Left colon (tissue), 2 donors: ENCODE data around the gene GNAL. TPM values are rescaled to one million over a fixed set of nuclear protein-coding genes. Genes with fewer than 3 reads are reported as not detected.
"Not testable (repeated sequence)": the region's sequence is repeated elsewhere in the genome, so short reads cannot be mapped to it uniquely, and the experiment has no call there.

ENCODE experiments used
- ATAC-seq: fragments of 200-7000 bp; cut with Tn5 transposase; one replicate; pipeline ENCODE4 v1.9.1; 2020; ENCODE audit warnings: mild to moderate bottlenecking, moderate library complexity
- DNase-seq, 2 donors: peaks; one replicate each; pipeline ENCODE4 v3.0.0-alpha.2; 2020
- intact Hi-C, 2 donors: fragments of 100-400 bp; cut with DNase I in 1 of 2; cut with micrococcal nuclease in 1 of 2; formaldehyde crosslinking; loops; one replicate each; pipeline versions ENCODE4 v1.11.2 to v1.14.0; 2022; cut with DNase I, micrococcal nuclease
- microRNA-seq, 2 donors: library from miRNA; unstranded; fragments of <30 nt; microRNA quantifications; one replicate each; pipeline versions ENCODE4 v1.1.0 to v1.2.0, GENCODE V29; 2020
- total RNA-seq, 2 donors: library from RNA; stranded (reverse); fragmentation: NEBNext Ultra II Directional; extraction: Animal tissue kit (Norgen Biotek cat#: 25700); gene quantifications; one replicate each; pipeline ENCODE4 v1.2.1, GENCODE V29; 2021
- donor health status: DM: no; HTN: no; CAD: no.
- donor health status: DM: yes; HTN: yes; CAD: no.

GNAL gene
- total RNA-seq, 2 donors from 2014 or later, result 1.5 to 4.4 TPM

DNA sequence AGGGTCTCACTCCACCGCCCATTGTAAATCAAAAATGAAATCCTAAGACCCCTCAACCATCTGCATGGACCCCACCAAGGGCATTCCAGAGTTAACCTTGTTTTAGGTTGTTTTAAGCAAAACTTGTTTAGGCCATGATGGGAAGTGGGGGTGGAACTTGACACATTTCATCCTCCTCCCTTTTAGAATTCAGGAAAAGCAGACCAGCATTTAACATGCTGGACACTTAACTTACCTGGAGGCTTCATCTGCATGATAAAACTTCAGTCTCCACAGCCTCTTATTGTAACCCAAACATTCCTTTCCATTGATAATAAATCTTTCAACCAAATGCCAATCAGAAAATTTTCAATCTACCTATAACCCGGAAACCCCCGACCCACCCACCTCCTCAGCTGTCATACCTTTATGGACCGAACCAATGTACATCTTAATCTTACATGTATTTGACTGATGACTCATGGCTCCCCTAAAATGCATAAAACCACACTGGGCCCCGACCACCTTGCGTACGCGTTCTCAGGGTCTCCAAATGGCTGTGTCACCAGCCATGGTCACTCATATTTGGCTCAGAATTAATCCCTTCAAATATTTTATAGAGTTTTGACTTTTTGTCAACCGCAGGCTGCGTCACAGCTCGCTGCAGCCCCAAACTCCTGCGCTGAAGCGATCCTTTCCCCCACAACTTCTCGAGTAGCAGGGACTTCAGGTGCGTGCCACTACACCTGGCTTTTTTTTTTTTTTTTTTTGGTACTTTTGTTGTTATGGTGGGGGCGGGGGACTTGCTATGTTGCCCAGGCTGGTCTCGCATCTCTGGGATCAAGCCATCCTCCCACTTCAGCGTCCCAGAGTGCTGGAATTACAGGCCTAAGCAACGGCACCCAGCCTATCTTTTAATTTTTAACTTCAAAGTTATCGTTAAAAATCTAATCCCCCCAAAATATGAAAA, 218.1 kb downstream of the GNAL start:
- intact Hi-C loops, result loop anchor here in 1 of 2 donors (5.0 kb wide), 1 partner anchor 50 kb away; no protein-coding TSS in a partner anchor
- no peak for DNase-seq
- ATAC-seq, result no peak

DNA sequence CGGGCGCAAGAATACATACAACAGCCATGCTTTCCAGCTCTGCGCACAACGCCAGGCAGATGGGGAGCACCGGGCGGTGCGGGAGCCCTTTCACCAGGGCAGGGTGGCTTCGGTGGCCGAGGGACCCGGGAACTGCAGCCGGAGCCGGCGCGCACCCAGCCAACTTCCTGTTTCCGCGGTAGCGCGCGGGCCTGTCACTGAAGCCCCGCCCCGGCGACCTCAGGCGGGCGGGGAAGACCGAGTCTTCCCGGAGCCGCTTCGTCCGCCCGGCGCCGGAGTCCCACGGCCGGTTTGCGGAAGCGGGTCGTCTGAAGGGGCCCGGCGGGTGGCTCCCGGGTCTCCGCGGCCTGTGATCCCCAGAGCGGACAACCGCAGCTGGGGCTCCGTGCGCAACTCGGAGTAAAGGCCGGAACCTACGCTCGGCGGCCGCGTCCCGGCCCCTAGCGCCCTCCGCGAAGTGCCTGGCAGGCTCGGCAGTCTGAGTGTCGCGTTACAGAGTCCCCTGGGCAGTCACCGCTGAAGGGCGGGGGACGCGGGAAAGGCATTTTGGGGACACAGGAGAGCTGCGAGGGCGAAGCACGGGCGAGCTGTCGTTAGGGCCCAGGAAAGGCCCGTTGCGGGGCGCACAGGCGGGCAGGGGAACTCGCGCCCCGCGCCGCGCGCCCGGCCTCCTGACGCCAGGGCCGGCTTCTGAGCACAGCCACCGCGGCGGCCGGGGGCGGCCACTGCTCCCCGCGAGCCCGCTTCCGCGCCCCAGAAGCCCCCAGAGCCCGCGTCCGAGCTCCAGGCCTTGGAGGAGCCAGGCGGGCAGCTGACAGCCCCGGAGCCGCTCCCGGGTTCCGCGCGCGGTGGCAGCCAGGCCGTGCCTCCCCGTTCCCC, 219.4 kb downstream of the GNAL start, which contains the start of gene MPPE1:
Gene MPPE1 (minus strand): TSS at position 136 of the 879 bp plus-strand sequence. CDS start 11,053 bp downstream, outside the sequence.
- intact Hi-C loops, result loop anchor here in 1 of 2 donors (5.0 kb wide), 1 partner anchor 51 kb away; no protein-coding TSS in a partner anchor
- peak; percentile 89 to 94 for DNase-seq
- peak; percentile 92 for ATAC-seq

DNA sequence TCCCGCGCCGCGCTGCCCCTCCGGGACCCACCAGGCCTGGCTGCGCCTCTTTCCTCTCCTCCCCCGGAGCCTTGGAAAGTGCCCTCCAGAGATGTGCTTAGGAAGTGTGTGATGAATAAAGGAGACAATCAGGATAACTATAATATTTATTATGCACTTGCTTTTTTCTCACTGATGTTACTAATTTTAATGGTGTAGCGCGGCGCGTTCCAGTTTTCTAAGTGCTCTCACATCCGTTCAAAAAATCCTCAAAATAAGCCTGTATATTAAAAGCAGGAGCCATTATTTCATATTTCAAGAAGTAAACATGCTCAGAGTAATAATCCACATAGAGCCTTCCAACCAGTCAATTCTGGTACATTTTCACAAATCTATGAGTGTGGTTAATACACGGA, 220.0 kb downstream of the GNAL start:
- no peak for ATAC-seq
- intact Hi-C loops, result loop anchor here in 1 of 2 donors (5.0 kb wide), 1 partner anchor 52 kb away; no protein-coding TSS in a partner anchor
- DNase-seq, result peak in 1 of 2 donors; percentile 65

DNA sequence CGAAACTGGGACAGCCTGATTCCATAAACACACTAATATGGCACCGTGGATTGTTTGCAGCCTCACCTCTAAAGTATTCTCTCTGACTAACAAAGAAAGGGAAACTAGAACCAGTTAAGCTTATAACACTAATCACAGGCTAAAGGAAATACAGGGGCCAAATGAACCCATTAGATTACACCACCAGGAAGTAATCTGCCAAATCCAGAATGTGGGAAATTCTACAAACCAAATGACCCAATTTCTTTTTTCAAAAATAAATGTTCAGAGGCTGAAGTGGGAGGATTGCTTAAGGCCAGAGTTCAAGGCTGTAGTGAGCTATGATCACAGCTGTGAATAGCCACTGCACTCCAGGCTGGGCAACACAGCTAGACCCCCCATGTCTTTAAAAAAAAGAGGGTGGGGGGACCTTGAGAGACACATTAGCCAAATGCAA, 220.5 kb downstream of the GNAL start:
- ATAC-seq, result peak; percentile 48
- intact Hi-C loops, result loop anchor here in 1 of 2 donors (5.0 kb wide), 1 partner anchor 52 kb away; no protein-coding TSS in a partner anchor
- DNase-seq, result no peak

DNA sequence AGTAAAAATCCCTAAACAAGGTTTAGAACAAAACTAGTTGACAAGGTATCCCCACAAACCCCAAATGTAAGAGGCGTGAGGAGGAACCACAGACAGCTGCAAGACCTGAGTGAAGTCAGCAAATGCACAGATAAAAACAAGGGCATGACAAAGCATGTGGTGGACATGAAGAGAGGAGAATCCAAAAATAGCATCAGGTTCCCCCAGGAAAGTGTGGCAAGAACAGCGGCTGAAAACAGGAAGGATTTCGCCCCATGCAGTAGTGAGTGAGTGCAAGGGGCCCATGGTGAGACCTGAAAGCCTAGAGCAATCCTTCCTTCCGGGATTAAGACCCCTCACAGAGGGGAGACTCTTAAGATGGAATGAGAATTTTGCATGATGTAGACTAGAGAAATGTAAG, 227.8 kb downstream of the GNAL start:
- DNase-seq, ATAC-seq, intact Hi-C loops: not testable (repeated sequence)

DNA sequence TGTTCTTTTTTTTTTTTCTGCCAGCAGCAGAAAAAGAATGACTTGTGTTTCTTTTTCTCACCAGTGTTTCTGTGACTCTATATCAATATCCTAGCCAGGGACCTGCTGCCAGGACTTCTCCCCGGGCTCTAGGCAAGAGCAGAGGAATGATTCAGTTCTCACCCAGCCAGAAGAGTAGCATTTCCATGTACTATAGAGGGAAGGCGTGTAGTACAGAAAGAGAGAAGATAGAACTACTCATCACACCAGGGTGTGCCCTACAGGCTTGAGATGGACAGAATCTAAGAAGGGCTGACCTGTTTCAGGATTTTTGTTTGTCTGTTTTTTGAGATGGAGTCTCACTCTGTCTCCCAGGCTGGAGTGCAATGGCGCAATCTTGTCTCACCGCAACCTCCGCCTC, 230.5 kb downstream of the GNAL start:
- intact Hi-C loops, DNase-seq, ATAC-seq: not testable (repeated sequence)

DNA sequence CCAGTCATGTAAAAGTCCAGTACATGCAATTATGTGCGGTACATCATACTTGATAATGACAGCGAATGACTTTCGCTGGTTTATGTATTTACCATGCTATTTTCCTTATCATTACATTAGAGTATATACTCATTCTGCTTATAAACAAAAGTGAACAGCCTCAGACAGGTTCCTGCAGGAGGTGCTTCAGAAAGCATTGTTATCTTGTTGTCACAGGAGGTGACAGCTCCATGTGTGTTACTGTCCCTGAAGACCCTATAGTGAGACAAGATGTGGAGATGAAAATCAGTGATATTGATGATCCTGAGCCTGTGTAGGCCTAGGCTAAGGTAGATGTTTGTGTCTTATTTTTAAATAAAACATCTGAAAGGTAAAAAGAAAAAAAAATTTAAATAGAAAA, 234.4 kb downstream of the GNAL start:
- no peak for DNase-seq
- intact Hi-C loops, result no loop called here
- no peak for ATAC-seq

DNA sequence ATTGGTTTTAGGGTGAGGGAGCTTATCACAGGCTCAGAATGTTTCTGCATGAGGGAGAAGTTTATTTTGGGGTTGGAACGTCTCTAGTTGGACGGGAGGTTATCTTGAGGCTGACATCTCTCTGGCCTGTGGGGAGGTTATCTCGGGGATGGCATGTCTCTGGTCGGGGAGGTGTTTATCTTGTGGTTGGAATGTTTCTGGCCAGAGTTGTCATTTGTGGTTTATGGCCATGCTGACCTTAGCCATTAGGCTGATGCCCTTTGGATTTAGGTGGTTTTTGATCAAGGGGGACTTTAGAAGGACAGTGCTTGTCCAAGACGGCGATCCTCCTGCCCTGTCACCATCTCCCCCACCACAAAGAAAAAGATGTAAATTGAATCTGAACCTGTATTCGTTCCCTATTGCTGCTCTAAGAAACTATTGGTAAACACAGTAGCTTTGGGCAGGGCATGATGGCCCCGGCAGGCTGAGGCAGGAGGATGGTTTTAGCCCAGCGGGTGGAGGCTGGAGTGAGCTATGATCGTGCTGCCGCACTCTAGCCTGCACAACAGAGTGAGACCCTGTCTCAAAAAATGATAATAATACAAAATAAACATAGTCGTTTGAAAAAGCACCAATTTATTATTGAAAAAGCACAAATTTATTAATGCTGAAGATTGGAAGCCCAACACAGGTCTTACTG, 236.9 kb downstream of the GNAL start:
- intact Hi-C loops, result no loop called here
- ATAC-seq, result no peak
- DNase-seq, result no peak

DNA sequence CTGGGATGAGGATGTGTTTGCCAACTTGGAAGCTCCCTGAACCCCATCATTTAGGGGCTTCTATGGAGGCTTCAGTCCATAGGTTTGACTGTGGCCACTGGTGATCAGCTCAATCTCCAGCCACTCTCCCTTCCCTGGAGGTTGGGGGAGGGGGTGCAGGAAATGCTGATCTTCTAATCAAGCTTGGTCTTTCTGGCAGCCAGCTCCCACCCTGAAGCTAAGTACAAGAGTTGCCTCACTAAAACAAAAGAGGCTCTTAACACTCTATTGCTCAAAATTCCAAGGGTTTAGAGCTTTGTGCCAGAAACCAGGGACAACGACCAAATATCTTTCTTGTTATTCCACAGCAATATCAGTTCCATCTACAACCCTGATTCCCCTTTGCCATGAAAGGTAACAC, 238.4 kb downstream of the GNAL start:
- ATAC-seq (no peak), DNase-seq (no peak)
- intact Hi-C loops, result no loop called here

DNA sequence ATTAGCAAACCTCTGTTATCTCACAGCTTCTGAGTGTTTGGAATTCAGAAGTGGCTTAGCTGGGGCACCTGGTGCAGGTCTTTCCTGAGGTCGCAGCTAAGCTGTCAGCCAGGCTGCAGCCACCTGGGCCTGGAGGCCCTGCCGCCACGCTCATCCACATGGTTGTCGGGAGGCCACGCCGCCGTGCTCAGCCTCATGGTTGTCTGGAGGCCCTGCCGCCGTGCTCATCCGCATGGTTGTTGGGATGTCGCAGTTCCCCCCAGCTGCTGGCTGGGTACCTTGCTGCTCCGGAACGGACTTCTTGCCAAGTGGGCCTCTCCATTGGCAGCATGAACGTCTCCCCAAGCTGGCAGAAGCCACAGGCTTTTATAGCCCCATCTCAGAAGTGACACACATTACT, 243.3 kb downstream of the GNAL start:
- intact Hi-C loops, result loop anchor here in 1 of 2 donors (10.0 kb wide), 1 partner anchor 62 kb away; no protein-coding TSS in a partner anchor
- DNase-seq (no peak), ATAC-seq (no peak)

Small RNAs within 50 kb of the gene (microRNA-seq; reads per million reads assigned to microRNA genes)
- 0 reads per million in 2 donors for gene MIR7153

Other genes with a start within 250 kb of the GNAL start
- not detected for gene SLC35G4, start 79.7 kb upstream of the GNAL start, total RNA-seq
- gene CHMP1B, start 162.1 kb downstream of the GNAL start, total RNA-seq, result 10 to 100 TPM; 54.5 to 95.0 TPM
- 10 to 100 TPM; 57.9 to 61.0 TPM for gene MPPE1, start 219.1 kb downstream of the GNAL start, total RNA-seq